Right lobe of liver (tissue), 6 donors: ENCODE measurements around the gene PRR5. TPM values are rescaled to one million over a fixed set of nuclear protein-coding genes. Genes with fewer than 3 reads are reported as not detected.
A peak's percentile ranks its signal among the peaks of the same experiment; 100 is the strongest.

Experiments
- ATAC-seq, 4 donors: fragments of 200-7000 bp; cut with Tn5 transposase; one replicate each; pipeline ENCODE4 v1.9.1; 2020; ENCODE audit warnings: mild to moderate bottlenecking in 4 of 4, moderate library complexity in 4 of 4
- DNase-seq, 3 donors: peaks; one replicate each; pipeline ENCODE4 v3.0.0-alpha.2; 2020
- H3K27ac ChIP-seq, 3 donors: fragments of 200-600 bp; one replicate each; pipeline ENCODE4 v1.8.0; 2022
- H3K27me3 ChIP-seq, 2 donors: fragments of 200-600 bp; one replicate each; pipeline ENCODE4 v1.8.0; 2022
- H3K36me3 ChIP-seq, 4 donors: fragments of 200-600 bp; sonication (generic) in 1 of 4; one replicate each; pipeline versions ENCODE4 v1.5.1 to v1.8.0; 2017 to 2022; ENCODE audit warnings: control low read depth in 1 of 4
- H3K4me1 ChIP-seq, 4 donors: fragments of 200-600 bp; sonication (generic) in 1 of 4; one replicate each; pipeline versions ENCODE4 v1.5.1 to v1.8.0; 2017 to 2022; ENCODE audit warnings: control low read depth in 1 of 4
- H3K4me3 ChIP-seq, 3 donors: fragments of 200-600 bp; one replicate each; pipeline ENCODE4 v1.8.0; 2022
- H3K9me3 ChIP-seq, 4 donors: fragments of 200-600 bp; sonication (generic) in 1 of 4; one replicate each; pipeline versions ENCODE4 v1.5.1 to v1.8.0; 2017 to 2022; ENCODE audit warnings: control low read depth in 1 of 4
- POLR2A ChIP-seq: fragments of 450-650 bp; IDR thresholded peaks from one replicate; pipeline ENCODE4 v1.6.1; 2017; ENCODE audit warnings: antibody characterized with exemption, mild to moderate bottlenecking
- WGBS: methylation state at CpG from one replicate; pipeline ENCODE4 v1.1.6; 2018; ENCODE audit warnings: low coverage, low lambda C conversion rate; ENCODE audit not compliant: insufficient coverage; ENCODE audit errors: missing lambda C conversion rate; 5-methylcytosine and 5-hydroxymethylcytosine counted together
- intact Hi-C, 2 donors: fragments of 100-400 bp; cut with DNase I; formaldehyde crosslinking; loops; one replicate each; pipeline versions ENCODE4 v1.11.2 to v1.14.1; 2022
- total RNA-seq, 6 experiments: library from RNA; depleted of rRNA in 2 of 6; stranded (reverse); fragments of >200 nt in 2 of 6; fragmentation: NEBNext Ultra II Directional in 3 of 6; extraction: Animal tissue kit (Norgen Biotek cat#: 25700) in 3 of 6; gene quantifications; one replicate each; pipeline versions ENCODE4 v1.1.0 to v1.2.4, GENCODE V29; 2016 to 2023
- TF ChIP-seq, protein P1 (sequence below), 4 donors: fragments of 200-600 bp in 3 of 4; fragments of 450-650 bp in 1 of 4; IDR thresholded peaks; one replicate each; pipeline versions ENCODE4 v1.5.1 to v1.8.0; 2016 to 2022; ENCODE audit warnings: antibody characterized with exemption in 4 of 4, mild to moderate bottlenecking in 2 of 4
- donor health status: DM: no; HTN: yes; CAD: no.
- donor health status: DM: no; HTN: no; CAD: no.
- donor health status: DM: no; HTN: no; CAD: no.
- donor health status: DM: no; HTN: yes; CAD: no.
- donor health status: DM: no; HTN: yes; CAD: no.

PRR5 gene
- total RNA-seq, 6 experiments from 2014 or later, result 14.1 to 25.3 (median 20.2) TPM

DNA sequence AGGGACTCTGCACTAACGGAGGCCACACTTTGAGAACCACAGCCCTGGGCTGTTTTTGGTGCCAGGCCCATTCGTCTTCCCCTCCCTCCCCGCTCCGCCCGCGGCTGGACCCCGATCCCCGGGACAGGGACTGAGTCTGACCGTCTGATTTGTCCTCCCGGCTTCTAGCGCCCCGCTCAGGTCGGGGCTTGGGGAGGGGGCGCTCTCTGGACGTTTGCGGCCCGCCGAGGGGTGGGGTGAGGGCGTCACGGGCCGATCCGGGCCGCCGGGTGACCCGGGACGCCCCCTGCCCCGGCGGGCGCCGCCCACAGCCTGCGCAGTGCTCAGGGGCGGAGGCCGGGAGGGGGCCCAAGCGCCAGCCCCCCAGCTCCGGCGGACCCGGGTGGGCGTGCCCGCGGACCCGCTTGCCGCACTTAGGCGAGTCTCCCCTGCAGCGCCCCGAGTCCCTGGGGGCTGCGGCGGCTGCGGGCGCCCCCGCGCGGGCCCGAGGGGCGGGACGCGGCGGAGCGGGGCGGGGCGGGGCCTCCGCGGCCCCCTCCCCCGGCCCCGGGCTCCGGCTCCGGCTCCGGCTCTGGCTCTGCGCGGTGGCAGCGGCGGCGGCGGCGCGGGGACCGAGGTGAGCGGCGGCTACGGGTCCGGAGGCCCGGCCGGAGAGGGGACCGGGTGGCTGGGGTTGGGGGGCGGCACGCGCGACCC is 33.7 kb upstream of the PRR5 start:
- peaks cover 0 to 12% (median 0%) of the 10 kb centered on the region in 4 donors for H3K4me1 ChIP-seq
- H3K27ac ChIP-seq, result peak overlapping the region; percentile 28 to 59 (median 53)
- H3K36me3 ChIP-seq, result no peaks in the 10 kb centered on the region
- H3K27me3 ChIP-seq, result no peaks in the 10 kb centered on the region
- WGBS, result 0% methylated on average over 1 of the region's 87 CpGs
- ATAC-seq (peak; percentile 18 to 58 (median 43)), DNase-seq (no peak)
- peak overlapping the region; percentile 27 to 42 (median 28) for H3K4me3 ChIP-seq
- intact Hi-C loops, result no loop called here
- H3K9me3 ChIP-seq, result no peaks in the 10 kb centered on the region
- no peak for TF ChIP-seq POLR2A
- TF ChIP-seq, protein P1, sequence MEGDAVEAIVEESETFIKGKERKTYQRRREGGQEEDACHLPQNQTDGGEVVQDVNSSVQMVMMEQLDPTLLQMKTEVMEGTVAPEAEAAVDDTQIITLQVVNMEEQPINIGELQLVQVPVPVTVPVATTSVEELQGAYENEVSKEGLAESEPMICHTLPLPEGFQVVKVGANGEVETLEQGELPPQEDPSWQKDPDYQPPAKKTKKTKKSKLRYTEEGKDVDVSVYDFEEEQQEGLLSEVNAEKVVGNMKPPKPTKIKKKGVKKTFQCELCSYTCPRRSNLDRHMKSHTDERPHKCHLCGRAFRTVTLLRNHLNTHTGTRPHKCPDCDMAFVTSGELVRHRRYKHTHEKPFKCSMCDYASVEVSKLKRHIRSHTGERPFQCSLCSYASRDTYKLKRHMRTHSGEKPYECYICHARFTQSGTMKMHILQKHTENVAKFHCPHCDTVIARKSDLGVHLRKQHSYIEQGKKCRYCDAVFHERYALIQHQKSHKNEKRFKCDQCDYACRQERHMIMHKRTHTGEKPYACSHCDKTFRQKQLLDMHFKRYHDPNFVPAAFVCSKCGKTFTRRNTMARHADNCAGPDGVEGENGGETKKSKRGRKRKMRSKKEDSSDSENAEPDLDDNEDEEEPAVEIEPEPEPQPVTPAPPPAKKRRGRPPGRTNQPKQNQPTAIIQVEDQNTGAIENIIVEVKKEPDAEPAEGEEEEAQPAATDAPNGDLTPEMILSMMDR (IDR thresholded peaks at IDR 0.05), result peak in 1 of 4 donors; percentile 11

DNA sequence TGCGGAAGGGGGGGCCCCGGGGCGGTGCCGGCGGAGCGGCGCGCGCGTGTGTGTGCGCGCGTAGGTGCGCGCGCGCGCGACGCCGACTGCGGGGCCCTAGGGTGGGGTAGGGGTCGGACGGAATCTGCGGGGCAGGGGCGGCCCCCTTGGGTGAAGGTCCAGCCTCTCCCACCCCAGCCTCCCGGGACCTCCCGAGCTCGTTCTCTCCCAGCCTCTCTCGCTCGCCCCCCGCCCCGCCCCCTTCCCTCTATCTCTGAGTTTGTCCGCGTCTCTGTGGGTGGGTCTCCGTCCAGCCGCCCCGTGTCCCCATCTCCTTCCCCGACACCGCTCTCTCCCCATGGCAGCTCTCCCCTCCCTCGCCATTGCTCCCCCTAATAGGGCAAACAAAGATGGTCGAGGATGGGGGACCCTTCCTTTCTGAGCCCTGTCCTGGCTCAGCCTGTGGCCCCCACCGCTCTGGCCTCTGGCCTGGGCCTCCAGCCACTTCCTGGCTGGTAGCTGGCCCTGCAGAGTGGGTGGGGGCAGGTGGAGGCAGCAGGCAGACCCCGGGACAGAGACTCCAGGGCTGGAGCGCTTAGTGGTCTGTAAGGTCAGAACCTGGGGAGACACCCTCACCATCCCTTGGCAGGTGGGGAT is 33.0 kb upstream of the PRR5 start:
- H3K4me1 ChIP-seq, result peaks cover 0 to 12% (median 0%) of the 10 kb centered on the region in 4 donors
- H3K9me3 ChIP-seq, result no peaks in the 10 kb centered on the region
- 4% methylated on average over 10 of the region's 45 CpGs for WGBS
- peak overlapping the region; percentile 18 to 42 (median 25) for H3K4me3 ChIP-seq
- peak overlapping the region in 1 of 3 donors; percentile 59 for H3K27ac ChIP-seq
- no peak for ATAC-seq
- no peaks in the 10 kb centered on the region for H3K36me3 ChIP-seq
- TF ChIP-seq, protein P1 (IDR thresholded peaks at IDR 0.05), result no peak
- no peak for TF ChIP-seq POLR2A
- intact Hi-C loops, result no loop called here
- no peak for DNase-seq
- no peaks in the 10 kb centered on the region for H3K27me3 ChIP-seq

- Histone ChIP-seq H3K27ac (no peak overlapping the region), H3K27me3 (no peaks in the 10 kb centered on the region), H3K4me1 (peaks cover 0 to 12% (median 0%) of the 10 kb centered on the region in 4 donors), H3K9me3 (no peaks in the 10 kb centered on the region), H3K36me3 (no peaks in the 10 kb centered on the region), H3K4me3 (peak overlapping the region in 2 of 3 donors; percentile 18 to 42)
- 54% methylated on average over 4 of the region's 9 CpGs for WGBS
- peak; percentile 22 to 34 (median 24) for ATAC-seq
- intact Hi-C loops, result no loop called here
- TF ChIP-seq POLR2A, result no peak
- TF ChIP-seq, protein P1 (IDR thresholded peaks at IDR 0.05), result peak; percentile 11 to 16 (median 14)
- DNase-seq, result no peak
Observed at GRCh38 chr22:44669561-44669976, 32.4 kb upstream of the PRR5 start.

DNA sequence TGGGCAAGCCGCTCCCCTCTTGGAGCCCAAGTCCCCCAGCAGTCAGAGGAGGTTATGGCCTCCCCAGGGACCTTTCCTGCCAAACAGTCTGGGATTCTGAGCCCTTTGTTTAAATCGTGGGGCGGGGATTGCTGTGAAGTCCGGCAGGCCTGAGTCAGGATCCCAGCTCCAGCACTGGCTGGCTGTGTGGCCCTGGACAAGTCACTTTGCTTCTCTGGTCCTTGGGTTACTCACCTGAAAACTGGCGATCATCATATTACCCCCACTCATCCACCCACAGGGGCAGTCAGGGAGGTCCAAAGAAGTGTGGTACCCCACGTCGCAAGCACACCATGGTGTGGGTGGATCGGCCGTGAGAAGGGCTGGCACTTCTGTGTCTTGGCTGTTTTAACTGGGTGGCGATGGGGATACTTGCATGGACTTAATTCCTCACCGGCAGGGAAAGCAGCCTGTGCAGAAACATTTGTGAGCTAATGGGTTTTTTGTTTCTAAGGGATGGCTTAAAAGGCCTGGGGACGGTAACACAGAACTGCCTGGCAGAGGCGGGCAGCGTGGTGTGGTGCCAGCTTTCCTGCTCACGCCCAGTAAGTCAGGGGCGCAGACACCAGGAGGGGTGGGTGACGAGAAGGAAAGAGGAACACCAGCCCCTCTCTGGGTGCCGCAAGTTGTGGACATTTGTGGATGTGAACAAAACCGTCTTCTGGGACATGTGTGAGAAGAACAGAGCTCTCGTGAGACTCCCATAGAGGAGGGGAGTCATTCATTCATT is 31.6 kb upstream of the PRR5 start:
- no peak for DNase-seq
- Histone ChIP-seq H3K27me3 (no peaks in the 10 kb centered on the region), H3K4me1 (peaks cover 0 to 5% (median 0%) of the 10 kb centered on the region in 4 donors), H3K9me3 (no peaks in the 10 kb centered on the region), H3K36me3 (no peaks in the 10 kb centered on the region), H3K4me3 (no peak overlapping the region), H3K27ac (no peak overlapping the region)
- WGBS, result 68% methylated on average over 8 of the region's 20 CpGs
- intact Hi-C loops, result no loop called here
- no peak for TF ChIP-seq POLR2A
- TF ChIP-seq, protein P1 (IDR thresholded peaks at IDR 0.05), result no peak
- no peak for ATAC-seq
